HepG2 (cell line): ENCODE data around the gene INTS6. TPM values are rescaled to one million over a fixed set of nuclear protein-coding genes. Genes with fewer than 3 reads are reported as not detected.

Experiments used
- ATAC-seq: fragments of 200-7000 bp; cut with Tn5 transposase; 3 replicates; pipeline ENCODE4 v1.9.1; 2020; ENCODE audit warnings: mild to moderate bottlenecking, moderate library complexity
- BruUV-seq: library from RNA; stranded (reverse); fragments of 400-500 nt; replicated peaks from 2 replicates; lab custom pipeline; 2021; lab: Mats Ljungman, UMichigan
- CTCF ChIA-PET: fragments of 300-600 bp; formaldehyde crosslinking; extraction: SDS; loops from one replicate; lab custom pipeline; 2021; ENCODE audit warnings: low total read pairs, inconsistent platforms, low intra/inter-chr PET ratio; lab: Yijun Ruan, JAX
- POLR2A ChIA-PET: fragments of 350-600 bp; sonication (Branson Sonifier 250); formaldehyde crosslinking; loops from one replicate; lab custom pipeline; 2020; ENCODE audit warnings: antibody characterized with exemption, inconsistent platforms; lab: Yijun Ruan, JAX
- DNase-seq: peaks from one replicate; pipeline ENCODE4 v3.0.0-alpha.2; 2015; ENCODE audit warnings: low spot score
- FAIRE-seq: peaks from 3 replicates; lab custom pipeline; 2011; peaks lifted over from hg19 to GRCh38; lab: Jason Lieb, UNC
- H2AFZ ChIP-seq: one replicate; pipeline ENCODE4 v1.6.1; 2011; ENCODE audit warnings: low read length, inconsistent platforms
- H3K27ac ChIP-seq: fragments of 300-600 bp; 3 replicates; pipeline ENCODE4 v1.8.0; 2011; ENCODE audit warnings: mixed run types, mild to moderate bottlenecking, mixed read lengths, low read length, inconsistent platforms; ENCODE audit not compliant: insufficient read depth; ENCODE audit errors: extremely low read length
- H3K27me3 ChIP-seq, 2 experiments: fragments of 200-600 bp in 1 of 2; 2 replicates in 1 of 2; 3 replicates in 1 of 2; pipeline versions ENCODE4 v1.6.0 to v1.8.0; 2011; ENCODE audit warnings: low read length in 2 of 2, mild to moderate bottlenecking in 2 of 2, moderate library complexity in 2 of 2, inconsistent platforms in 1 of 2; ENCODE audit not compliant: insufficient read depth in 2 of 2, control insufficient read depth in 1 of 2
- H3K36me3 ChIP-seq, 2 experiments: fragments of 200-600 bp in 1 of 2; replicated peaks in 1 of 2; 2 replicates in 1 of 2; 3 replicates in 1 of 2; pipeline versions ENCODE4 v1.5.1 to v1.8.0; 2011; ENCODE audit warnings: low read length in 2 of 2, inconsistent platforms in 1 of 2; ENCODE audit not compliant: insufficient read depth in 2 of 2, control insufficient read depth in 1 of 2
- H3K4me1 ChIP-seq: 2 replicates; pipeline ENCODE4 v1.5.1; 2012; ENCODE audit warnings: low read length, inconsistent platforms; ENCODE audit not compliant: insufficient read depth
- H3K4me2 ChIP-seq: 2 replicates; pipeline ENCODE4 v1.6.0; 2011; ENCODE audit warnings: low read depth, low read length, inconsistent platforms
- H3K4me3 ChIP-seq, 3 experiments: fragments of 200-600 bp in 1 of 3; sonication (generic), shearing (Covaris generic) in 1 of 3; replicated peaks in 1 of 3; 2 replicates each; pipeline ENCODE4 v1.5.1; 2011 to 2016; ENCODE audit warnings: low read length in 3 of 3, inconsistent platforms in 2 of 3, low read depth in 2 of 3, mild to moderate bottlenecking in 2 of 3, control low read depth in 1 of 3, mixed read lengths in 1 of 3; ENCODE audit not compliant: insufficient read depth in 1 of 3
- H3K79me2 ChIP-seq: one replicate; pipeline ENCODE4 v1.6.1; 2011; ENCODE audit warnings: low read length, inconsistent platforms; ENCODE audit not compliant: insufficient read depth
- H3K9ac ChIP-seq: 2 replicates; pipeline ENCODE4 v1.6.0; 2011; ENCODE audit warnings: mild to moderate bottlenecking, low read depth, low read length, inconsistent platforms; ENCODE audit not compliant: insufficient read depth
- H3K9me3 ChIP-seq: 2 replicates; pipeline ENCODE4 v1.5.1; 2012; ENCODE audit warnings: mild to moderate bottlenecking, low read length
- H4K20me1 ChIP-seq: 2 replicates; pipeline ENCODE4 v1.6.0; 2011; ENCODE audit warnings: inconsistent platforms, mild to moderate bottlenecking, low read length, moderate library complexity; ENCODE audit not compliant: insufficient read depth
- ARHGAP35 ChIP-seq: sonication (generic); formaldehyde crosslinking; IDR thresholded peaks from 2 replicates; pipeline ENCODE4 v1.9.0; 2022; ENCODE audit warnings: mild to moderate bottlenecking, inconsistent platforms, moderate library complexity, missing genetic modification reagents, borderline replicate concordance
- CEBPB ChIP-seq: IDR thresholded peaks from 2 replicates; pipeline ENCODE4 v1.6.1; 2011; ENCODE audit warnings: low read depth, low read length, improper control_type of control experiment, borderline replicate concordance
- EZH2 ChIP-seq: conservative IDR thresholded peaks from 2 replicates; pipeline ENCODE4 v1.6.1; 2012; ENCODE audit warnings: mild to moderate bottlenecking, low read depth, low read length, moderate library complexity
- GATAD2A ChIP-seq: IDR thresholded peaks from 2 replicates; pipeline ENCODE4 v1.6.1; 2016
- KDM4B ChIP-seq: sonication (generic); formaldehyde crosslinking; IDR thresholded peaks from 2 replicates; pipeline ENCODE4 v1.4.0; 2020; ENCODE audit warnings: missing genetic modification reagents
- KLF15 ChIP-seq: sonication (generic); formaldehyde crosslinking; IDR thresholded peaks from 2 replicates; pipeline ENCODE4 v1.8.1; 2023; ENCODE audit warnings: borderline replicate concordance, mild to moderate bottlenecking, inconsistent platforms, missing genetic modification reagents, mixed read lengths
- PAX8 ChIP-seq: sonication (generic); formaldehyde crosslinking; IDR thresholded peaks from 2 replicates; pipeline ENCODE4 v1.8.0; 2022; ENCODE audit warnings: mild to moderate bottlenecking, missing genetic modification reagents, borderline replicate concordance
- RFX5 ChIP-seq: IDR thresholded peaks from 2 replicates; pipeline ENCODE4 v1.6.1; 2011; ENCODE audit warnings: low read depth, low read length, improper control_type of control experiment
- TBP ChIP-seq: sonication (generic); formaldehyde crosslinking; IDR thresholded peaks from 2 replicates; pipeline ENCODE4 v1.5.0; 2020; ENCODE audit warnings: missing genetic modification reagents
- U2AF1 ChIP-seq: fragments of 200-400 bp; formaldehyde crosslinking; optimal IDR thresholded peaks from 2 replicates; pipeline ENCODE3; 2017; ENCODE audit warnings: mild to moderate bottlenecking, low read depth, low read length
- ZC3H13 ChIP-seq: sonication (generic); formaldehyde crosslinking; IDR thresholded peaks from 2 replicates; pipeline ENCODE4 v1.8.1; 2023; ENCODE audit warnings: mild to moderate bottlenecking, missing genetic modification reagents, moderate library complexity
- ZNF225 ChIP-seq: sonication (generic); formaldehyde crosslinking; IDR thresholded peaks from 2 replicates; pipeline ENCODE4 v1.4.0; 2020; ENCODE audit warnings: mild to moderate bottlenecking, missing genetic modification reagents
- ZNF549 ChIP-seq: sonication (generic); formaldehyde crosslinking; IDR thresholded peaks from 2 replicates; pipeline ENCODE4 v1.5.0; 2020; ENCODE audit warnings: missing genetic modification reagents
- ZNF619 ChIP-seq: sonication (generic); formaldehyde crosslinking; IDR thresholded peaks from 2 replicates; pipeline ENCODE4 v1.4.0; 2020; ENCODE audit warnings: mild to moderate bottlenecking, missing genetic modification reagents
- WGBS: methylation state at CpG from one replicate; pipeline ENCODE4 v1.1.6; 2017; ENCODE audit warnings: low lambda C conversion rate; 5-methylcytosine and 5-hydroxymethylcytosine counted together
- in situ Hi-C: cut with HindIII; loops from 2 replicates; pipeline ENCODE4 v1.10.0; 2017; ENCODE audit warnings: low pct_unique_long_range_greater_than_20kb; ENCODE audit not compliant: extremely low pct_ligation_motif_present
- intact Hi-C: fragments of 100-400 bp; cut with micrococcal nuclease; formaldehyde crosslinking; loops from one replicate; pipeline ENCODE4 v1.10.0; 2022; ENCODE audit not compliant: unreplicated experiment
- polyA plus RNA-seq, 8 experiments: library from polyadenylated mRNA; depleted of rRNA in 3 of 8; stranded (reverse) in 7 of 8; unstranded in 1 of 8; fragments of >200 nt; fragmentation: Illumina TruSeq in 4 of 8; extraction: Trizol in 4 of 8; gene quantifications; 2 replicates each; pipeline versions ENCODE4 v1.2.1 to v1.2.3, GENCODE V29; 2011 to 2016; ENCODE audit warnings: low read depth in 4 of 8, missing spikeins in 1 of 8, mixed read lengths in 1 of 8; ENCODE audit not compliant: insufficient read depth in 1 of 8
- total RNA-seq, 5 experiments: library from RNA; depleted of rRNA; stranded (reverse); fragments of >200 nt; fragmentation: Illumina TruSeq; extraction: Trizol; gene quantifications; 2 replicates each; pipeline ENCODE4 v1.2.3, GENCODE V29; 2016; ENCODE audit warnings: low read depth in 1 of 5
- TF ChIP-seq, protein P1 (sequence below): sonication (generic); formaldehyde crosslinking; IDR thresholded peaks from 2 replicates; pipeline ENCODE4 v1.4.0; 2020; ENCODE audit warnings: missing genetic modification reagents
- TF ChIP-seq, protein P2 (sequence below): sonication (generic); formaldehyde crosslinking; IDR thresholded peaks from 2 replicates; pipeline ENCODE4 v1.5.0; 2020; ENCODE audit warnings: mild to moderate bottlenecking, low read depth, missing genetic modification reagents, borderline replicate concordance
- TF ChIP-seq, protein P3 (sequence below): sonication (generic); formaldehyde crosslinking; IDR thresholded peaks from 2 replicates; pipeline ENCODE4 v1.4.0; 2020; ENCODE audit warnings: mild to moderate bottlenecking, missing genetic modification reagents

INTS6 gene
- total and polyA plus RNA-seq, 2 of the 13 experiments (the other 11 are each of a cell fraction or from before 2014, with no cell fraction given): 27.9 to 38.4 TPM

DNA sequence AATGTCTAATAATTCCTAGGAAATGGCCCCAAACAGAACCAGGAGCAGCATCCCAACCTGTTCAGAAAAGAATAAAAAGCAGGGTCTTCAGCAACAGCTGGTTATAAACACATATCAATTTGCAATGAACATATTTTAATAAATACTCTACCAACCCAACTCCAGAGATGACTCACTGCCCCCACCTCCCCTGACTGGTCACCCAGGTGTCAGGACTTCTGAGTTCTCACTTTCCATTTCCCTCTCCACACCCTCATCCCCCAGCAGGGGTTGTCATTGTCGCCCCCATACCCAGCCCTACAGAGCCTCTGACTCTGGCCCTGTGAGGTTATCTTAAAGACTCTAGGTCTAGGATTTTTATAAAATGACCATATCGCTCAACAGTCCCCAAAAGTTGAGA, 106.4 kb downstream of the INTS6 start:
- no peak for ATAC-seq
- peaks cover 1% of the 10 kb centered on the region; the same call in 1 of the 2 replicates for H3K4me1 ChIP-seq
- DNase-seq: no peak
- no peaks in the 10 kb centered on the region for H4K20me1 ChIP-seq
- intact Hi-C loops: no loop called here
- H3K27me3 ChIP-seq: no peaks in the 10 kb centered on the region
- H3K4me3 ChIP-seq: no peak overlapping the region
- ChIA-PET CTCF (no interaction called here), POLR2A (no interaction called here)
- no peak for FAIRE-seq
- no peak overlapping the region for H2AFZ ChIP-seq
- H3K9me3 ChIP-seq: no peaks in the 10 kb centered on the region
- TF ChIP-seq KLF15 (CRISPR knock-in tag) (no peak), EZH2 (no peak)
- TF ChIP-seq, protein P1, sequence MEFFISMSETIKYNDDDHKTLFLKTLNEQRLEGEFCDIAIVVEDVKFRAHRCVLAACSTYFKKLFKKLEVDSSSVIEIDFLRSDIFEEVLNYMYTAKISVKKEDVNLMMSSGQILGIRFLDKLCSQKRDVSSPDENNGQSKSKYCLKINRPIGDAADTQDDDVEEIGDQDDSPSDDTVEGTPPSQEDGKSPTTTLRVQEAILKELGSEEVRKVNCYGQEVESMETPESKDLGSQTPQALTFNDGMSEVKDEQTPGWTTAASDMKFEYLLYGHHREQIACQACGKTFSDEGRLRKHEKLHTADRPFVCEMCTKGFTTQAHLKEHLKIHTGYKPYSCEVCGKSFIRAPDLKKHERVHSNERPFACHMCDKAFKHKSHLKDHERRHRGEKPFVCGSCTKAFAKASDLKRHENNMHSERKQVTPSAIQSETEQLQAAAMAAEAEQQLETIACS (CRISPR knock-in tag): no peak
- TF ChIP-seq, protein P2, sequence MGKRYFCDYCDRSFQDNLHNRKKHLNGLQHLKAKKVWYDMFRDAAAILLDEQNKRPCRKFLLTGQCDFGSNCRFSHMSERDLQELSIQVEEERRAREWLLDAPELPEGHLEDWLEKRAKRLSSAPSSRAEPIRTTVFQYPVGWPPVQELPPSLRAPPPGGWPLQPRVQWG: no peak
- TF ChIP-seq, all 625 proteins: peak for 0
- no peak overlapping the region for H3K27ac ChIP-seq
- H3K9ac ChIP-seq: no peak overlapping the region
- in situ Hi-C loops: no loop called here
- H3K79me2 ChIP-seq: no peaks in the 10 kb centered on the region
- BruUV-seq: no TSS peak
- H3K4me2 ChIP-seq: no peak overlapping the region
- H3K36me3 ChIP-seq: no peaks in the 10 kb centered on the region
- WGBS: 65% methylated on average over 2 of the region's 2 CpGs

DNA sequence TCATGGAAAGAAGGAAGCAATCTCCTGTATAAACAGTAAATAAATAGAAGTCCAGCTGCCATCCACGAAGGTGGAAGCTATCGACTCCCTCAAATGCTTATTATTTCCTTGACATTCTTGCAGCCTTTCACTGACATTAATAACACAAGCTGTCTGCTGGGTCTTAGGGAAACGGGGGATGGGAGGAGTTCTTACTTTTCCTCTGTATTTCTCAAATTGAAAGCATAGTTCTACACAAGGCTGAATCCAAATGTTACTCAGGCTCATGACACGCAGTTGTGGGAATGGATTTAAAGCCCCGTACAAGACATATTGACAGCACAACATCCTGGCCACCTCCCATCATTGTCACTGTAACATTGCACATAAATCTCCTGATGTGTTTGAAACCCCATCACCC, 109.4 kb downstream of the INTS6 start:
- WGBS: 58% methylated on average over 5 of the region's 5 CpGs
- ChIA-PET CTCF (no interaction called here), POLR2A (no interaction called here)
- BruUV-seq: no TSS peak
- Histone ChIP-seq H3K27ac (no peak overlapping the region), H3K4me2 (no peak overlapping the region), H3K9ac (no peak overlapping the region), H3K79me2 (no peaks in the 10 kb centered on the region), H2AFZ (no peak overlapping the region), H3K4me1 (peaks cover 8% of the 10 kb centered on the region; the same call in 1 of the 2 replicates), H3K9me3 (no peaks in the 10 kb centered on the region), H3K4me3 (no peak overlapping the region), H3K36me3 (no peaks in the 10 kb centered on the region), H3K27me3 (no peaks in the 10 kb centered on the region), H4K20me1 (no peaks in the 10 kb centered on the region)
- FAIRE-seq (no peak), ATAC-seq (no peak), DNase-seq (no peak)
- in situ Hi-C loops (no loop called here), intact Hi-C loops (no loop called here)
- TF ChIP-seq U2AF1: no peak
- no peak for TF ChIP-seq ZC3H13 (CRISPR knock-in tag)
- no peak for TF ChIP-seq KDM4B (CRISPR knock-in tag)
- no peak for TF ChIP-seq PAX8
- TF ChIP-seq CEBPB: no peak
- TF ChIP-seq, protein P3, sequence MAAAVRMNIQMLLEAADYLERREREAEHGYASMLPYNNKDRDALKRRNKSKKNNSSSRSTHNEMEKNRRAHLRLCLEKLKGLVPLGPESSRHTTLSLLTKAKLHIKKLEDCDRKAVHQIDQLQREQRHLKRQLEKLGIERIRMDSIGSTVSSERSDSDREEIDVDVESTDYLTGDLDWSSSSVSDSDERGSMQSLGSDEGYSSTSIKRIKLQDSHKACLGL (CRISPR knock-in tag): no peak
- TF ChIP-seq RFX5: no peak
- TF ChIP-seq ZNF225: no peak
- TF ChIP-seq TBP (CRISPR knock-in tag): no peak
- no peak for TF ChIP-seq GATAD2A (CRISPR knock-in tag)
- TF ChIP-seq ZNF619 (CRISPR knock-in tag): no peak
- TF ChIP-seq, protein P1 (CRISPR knock-in tag): no peak
- TF ChIP-seq ARHGAP35 (CRISPR knock-in tag): no peak
- TF ChIP-seq ZNF549 (CRISPR knock-in tag): no peak
